Spleen (tissue), 7 donors: ENCODE data around the gene RCC2.

Experiments used
- POLR2A ChIP-seq, 3 donors: fragments of 450-650 bp; IDR thresholded peaks; one replicate each; pipeline ENCODE4 v1.5.1; 2017; ENCODE audit warnings: antibody characterized with exemption in 3 of 3, mild to moderate bottlenecking in 1 of 3
- TF ChIP-seq, protein P1 (sequence below), 11 experiments: fragments of 200-600 bp in 7 of 11; fragments of 450-650 bp in 4 of 11; sonication (generic) in 4 of 11; IDR thresholded peaks in 8 of 11; conservative IDR thresholded peaks in 3 of 11; 1 replicate in 7 of 11; 2 replicates in 4 of 11; pipeline versions ENCODE4 v1.4.0 to v1.8.0; 2016 to 2021; ENCODE audit warnings: antibody characterized with exemption in 11 of 11, inconsistent platforms in 4 of 11, mild to moderate bottlenecking in 1 of 11
- donor health status: DM: no; HTN: no; CAD: no; lungs with moderate emphysema.
- donor health status: DM: no; HTN: no; CAD: no.
- donor health status: DM: no; HTN: no; CAD: no.

DNA sequence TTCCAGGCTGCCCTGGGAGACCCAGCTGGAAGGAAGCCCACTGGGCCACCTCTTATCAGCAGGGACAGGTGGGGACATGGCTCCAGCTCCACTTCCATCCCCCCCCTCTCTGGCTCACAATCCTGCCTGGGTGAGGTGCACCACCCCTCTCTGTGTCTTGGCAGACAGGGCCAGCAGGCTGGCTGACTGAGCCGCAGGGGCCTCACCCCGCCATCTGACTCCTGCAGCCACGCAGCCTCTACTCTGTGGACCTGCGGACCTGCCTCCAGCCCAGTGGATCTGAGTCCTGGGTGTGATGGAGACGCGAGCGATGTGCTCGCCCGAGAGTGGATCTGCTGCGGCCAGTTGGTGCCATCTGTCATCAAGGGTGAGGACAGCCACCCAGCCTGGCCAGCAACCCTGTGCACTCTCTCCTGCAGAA, 30.1 kb downstream of the RCC2 start:
- TF ChIP-seq POLR2A (IDR thresholded peaks at IDR 0.05): no peak
- TF ChIP-seq, protein P1, sequence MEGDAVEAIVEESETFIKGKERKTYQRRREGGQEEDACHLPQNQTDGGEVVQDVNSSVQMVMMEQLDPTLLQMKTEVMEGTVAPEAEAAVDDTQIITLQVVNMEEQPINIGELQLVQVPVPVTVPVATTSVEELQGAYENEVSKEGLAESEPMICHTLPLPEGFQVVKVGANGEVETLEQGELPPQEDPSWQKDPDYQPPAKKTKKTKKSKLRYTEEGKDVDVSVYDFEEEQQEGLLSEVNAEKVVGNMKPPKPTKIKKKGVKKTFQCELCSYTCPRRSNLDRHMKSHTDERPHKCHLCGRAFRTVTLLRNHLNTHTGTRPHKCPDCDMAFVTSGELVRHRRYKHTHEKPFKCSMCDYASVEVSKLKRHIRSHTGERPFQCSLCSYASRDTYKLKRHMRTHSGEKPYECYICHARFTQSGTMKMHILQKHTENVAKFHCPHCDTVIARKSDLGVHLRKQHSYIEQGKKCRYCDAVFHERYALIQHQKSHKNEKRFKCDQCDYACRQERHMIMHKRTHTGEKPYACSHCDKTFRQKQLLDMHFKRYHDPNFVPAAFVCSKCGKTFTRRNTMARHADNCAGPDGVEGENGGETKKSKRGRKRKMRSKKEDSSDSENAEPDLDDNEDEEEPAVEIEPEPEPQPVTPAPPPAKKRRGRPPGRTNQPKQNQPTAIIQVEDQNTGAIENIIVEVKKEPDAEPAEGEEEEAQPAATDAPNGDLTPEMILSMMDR (IDR thresholded peaks at IDR 0.05 in 8 of 11, conservative IDR thresholded peaks at IDR 0.05 in 3 of 11): no peak
